NCI-H2107 (cell line): ENCODE measurements around the gene RANBP1.
A peak's percentile ranks its signal among the peaks of the same experiment; 100 is the strongest.
"Not testable (repeated sequence)": the region's sequence is repeated elsewhere in the genome, so short reads cannot be mapped to it uniquely, and the experiment has no call there.

ENCODE experiments used
- DNase-seq: peaks from one replicate; lab custom pipeline; 2025; lab: John Stamatoyannopoulos, UW

The RANBP1 gene

DNA sequence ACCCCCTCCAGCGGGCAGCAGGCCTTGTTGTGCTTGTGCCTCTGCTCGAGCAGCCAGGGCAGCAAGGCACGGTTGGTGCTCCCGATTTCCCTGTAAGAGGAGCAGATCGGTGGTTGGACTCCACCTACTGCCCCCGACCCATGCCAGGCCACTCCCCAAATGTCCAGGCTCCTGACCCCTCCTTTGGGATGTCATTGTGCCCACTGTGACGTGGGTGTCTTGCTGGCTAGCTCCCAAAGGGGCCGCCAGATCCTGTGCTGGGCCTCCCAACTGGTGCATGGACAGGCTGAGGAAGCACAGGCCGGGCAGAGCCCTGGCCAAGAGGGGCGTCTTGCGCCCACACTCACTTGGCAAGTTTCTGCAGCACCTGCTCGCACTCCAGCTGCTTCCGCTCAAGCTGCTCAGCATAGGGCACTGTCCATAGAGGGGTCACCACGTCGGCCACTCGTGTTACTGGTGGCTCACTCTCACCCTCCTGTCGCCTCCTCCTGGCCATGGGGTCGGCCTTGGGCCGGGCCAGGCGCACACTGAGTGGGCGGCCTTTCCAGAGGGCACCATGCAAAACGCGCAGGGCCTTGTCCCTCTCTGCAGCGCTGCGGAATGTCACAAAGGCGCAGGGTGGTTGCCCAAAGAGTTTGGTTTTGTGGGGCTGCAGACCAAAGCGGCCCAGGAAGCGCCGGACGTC, at the start of gene RANBP1:
Gene RANBP1, plus strand, starts transcription at position 414 of the 685 bp plus-strand sequence. Its CDS starts 81 bp downstream, at position 495.
- no peak for DNase-seq

DNA sequence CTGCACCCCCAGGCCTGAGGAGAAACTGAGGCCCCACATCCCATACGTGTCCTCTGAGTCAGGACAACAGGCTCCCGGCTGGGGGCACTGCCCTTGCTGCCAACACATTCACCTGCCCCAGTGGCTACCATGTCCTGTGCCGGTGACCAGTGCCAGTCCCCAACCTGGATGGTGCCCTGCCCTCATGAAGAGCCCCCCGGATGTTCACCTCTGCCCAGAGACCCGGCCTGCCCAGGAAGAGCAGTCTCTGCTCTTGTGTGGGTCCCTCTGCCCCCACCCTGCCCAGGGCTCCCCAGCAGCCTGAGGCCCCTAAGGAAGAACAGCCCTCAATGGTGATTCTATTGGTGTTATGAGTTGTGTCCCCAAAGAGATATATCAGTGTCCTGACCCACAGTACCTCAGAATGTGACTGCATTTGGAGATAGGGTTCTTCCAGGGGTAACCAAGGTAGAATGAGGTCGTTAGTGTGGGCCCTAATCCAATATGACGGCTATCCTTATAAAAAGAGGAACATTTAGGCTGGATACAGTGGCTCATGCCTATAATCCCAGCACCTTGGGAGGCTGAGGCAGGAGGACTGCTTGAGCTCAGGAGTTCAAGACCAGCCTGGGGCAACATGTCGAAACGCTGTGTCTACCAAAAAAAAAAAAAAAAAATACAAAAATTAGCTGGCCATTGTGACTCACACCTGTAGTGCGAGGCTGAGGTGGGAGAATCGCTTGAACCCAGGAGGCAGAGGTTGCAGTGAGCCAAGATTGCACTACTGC, 49.1 kb upstream of the RANBP1 start:
- no peak for DNase-seq

DNA sequence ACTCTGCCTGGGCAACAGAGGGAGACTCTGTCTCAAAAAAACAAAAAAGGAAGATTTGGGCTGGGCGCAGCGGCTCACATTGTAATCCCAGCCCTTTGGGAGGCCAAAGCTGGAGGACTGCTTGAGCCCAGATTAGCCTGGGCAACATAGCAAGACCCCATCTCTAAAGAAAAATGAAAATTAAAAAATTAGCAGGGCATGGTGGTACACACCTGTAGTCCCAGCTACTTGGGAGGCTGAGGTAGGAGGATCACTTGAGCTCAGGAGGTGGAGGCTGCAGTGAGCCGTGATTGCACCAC, 48.6 kb upstream of the RANBP1 start:
- DNase-seq = not testable (repeated sequence)

DNA sequence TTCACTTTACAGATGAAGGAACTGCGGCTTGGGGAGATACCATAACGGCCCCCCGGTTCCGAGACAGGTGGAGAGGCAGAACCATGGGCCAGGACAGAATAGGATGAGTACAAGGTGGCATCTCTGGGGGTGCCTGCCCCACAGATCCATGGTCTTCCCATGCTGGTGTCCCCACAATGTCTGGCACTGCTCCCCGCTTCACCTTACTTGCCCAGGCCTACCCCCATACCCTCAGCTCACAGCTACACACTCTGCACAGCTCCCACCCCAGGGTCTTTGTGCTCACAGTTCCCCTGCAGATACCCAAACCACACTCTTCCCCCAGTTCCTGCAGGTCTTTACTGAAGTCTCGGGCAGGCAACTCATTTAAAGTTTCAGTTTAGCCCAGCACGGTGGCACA, 47.3 kb upstream of the RANBP1 start:
- DNase-seq = no peak

DNA sequence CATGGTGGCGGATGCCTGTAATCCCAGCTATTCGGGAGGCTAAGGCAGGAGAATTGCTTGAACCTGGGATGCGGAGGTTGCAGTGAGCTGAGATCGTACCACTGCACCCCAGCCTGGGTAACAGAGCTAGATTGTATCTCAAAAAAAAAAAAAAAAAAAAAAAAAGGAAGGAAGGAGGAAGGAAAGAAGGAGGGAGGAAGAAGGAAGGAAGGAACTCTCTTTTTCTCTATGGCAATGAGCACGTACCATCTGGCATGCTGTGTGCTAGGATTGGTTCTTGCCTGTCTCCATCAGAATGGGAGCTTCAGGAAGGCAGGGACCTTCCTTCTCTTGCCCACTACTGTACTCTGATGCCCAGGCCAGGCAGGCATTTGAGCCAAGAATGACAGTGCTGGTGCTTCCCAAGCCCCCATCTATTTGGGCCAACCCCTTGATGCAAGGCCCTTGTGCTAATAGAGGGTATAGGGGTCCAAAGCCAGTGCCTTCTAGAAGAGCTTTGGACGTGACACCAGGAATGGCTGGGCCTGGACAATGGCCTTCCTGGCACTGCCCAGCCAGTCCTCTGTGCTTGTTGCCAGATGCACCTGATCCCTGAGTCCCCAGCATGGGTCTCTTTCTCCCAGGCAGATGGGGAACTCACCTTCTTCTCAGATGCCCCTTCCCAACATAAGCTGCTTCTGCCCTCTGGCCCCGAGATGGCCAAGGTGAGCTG, 46.4 kb upstream of the RANBP1 start:
- no peak for DNase-seq

DNA sequence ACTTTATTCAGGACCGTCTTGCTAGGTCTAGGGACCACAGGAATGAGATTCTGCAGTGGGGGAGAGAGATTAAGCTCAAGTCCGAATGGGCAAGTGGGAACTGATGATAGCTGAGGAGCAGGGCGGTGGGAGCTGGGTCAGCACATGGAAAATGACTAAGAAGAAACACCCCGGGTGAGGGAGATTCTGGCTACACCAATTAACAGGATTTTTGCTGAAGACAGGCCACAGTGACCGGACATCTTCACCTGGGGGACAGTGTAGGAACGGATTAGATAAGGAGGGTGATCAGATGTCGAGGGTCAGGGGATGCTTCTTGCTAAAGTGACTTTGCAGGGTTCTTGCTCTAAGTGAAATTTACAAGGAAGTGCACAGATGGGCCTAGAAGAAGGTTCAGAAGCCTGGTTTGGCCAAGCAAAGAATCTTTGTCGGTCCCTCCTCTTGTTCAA, 44.4 kb upstream of the RANBP1 start:
- no peak for DNase-seq

DNA sequence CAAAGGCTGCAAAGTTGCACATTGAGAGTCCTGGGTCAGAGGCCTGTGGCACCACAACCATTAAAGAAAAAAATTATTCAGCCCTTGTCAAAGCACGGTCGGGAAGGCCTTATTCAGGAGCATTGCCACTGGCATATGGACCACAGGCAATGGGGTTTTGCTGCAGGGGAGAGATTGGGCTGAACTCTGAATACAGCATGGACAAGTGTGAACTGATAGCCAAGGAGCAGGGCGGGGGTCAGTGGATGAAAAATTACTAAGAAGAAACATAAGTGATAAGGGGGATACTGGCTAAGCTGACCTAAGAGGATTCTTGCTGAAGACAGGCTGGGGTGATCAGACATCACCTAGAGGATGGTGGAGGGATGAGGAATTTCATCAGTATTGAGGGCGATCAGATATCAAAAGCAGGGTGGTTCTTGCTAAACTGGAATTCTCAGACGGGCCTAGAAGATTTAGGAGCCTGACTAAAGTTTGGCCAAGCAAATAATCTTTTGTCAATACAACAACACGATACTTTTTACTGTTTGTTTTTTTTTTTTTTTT, 39.2 kb upstream of the RANBP1 start:
- DNase-seq = no peak

DNA sequence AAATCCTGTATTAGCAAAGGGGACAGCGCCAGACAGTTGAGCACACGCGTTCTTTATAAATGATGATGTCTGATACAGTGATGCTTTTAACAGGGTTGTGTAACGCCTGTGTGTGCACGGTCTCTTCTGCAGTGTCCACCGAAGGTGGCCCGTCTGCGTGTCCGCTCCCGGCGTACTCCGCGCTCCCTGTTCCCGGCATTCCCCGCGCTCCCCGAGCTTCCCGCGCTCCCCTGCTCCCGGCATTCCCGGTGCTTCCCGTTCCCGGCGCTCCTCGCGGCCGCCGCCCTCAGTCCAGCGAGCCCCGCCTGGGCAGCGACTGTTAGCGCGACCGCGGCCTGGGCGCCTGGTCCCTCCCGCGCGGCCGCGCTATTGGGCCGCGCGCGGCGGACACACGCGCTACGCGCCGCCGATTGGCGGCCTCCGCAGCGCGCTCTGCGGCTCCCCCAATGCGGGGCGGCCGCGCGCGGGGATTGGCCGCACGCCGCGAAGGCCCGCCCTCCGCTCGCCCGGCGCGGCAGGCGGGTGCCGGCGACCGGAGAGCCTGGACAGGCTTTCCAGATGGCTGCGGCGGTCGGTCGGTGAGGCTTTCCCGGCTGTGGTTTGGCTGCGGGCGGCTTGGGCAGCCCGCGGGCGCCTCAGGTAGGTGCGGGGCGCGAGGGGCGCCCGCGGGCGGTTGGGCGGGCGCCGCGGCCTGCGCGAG, 36.0 kb upstream of the RANBP1 start, which contains the start of gene DGCR8:
Gene DGCR8, plus strand, starts transcription at position 497 of the 700 bp plus-strand sequence. CDS start 5,723 bp downstream, outside the sequence.
- DNase-seq = peak; percentile 63

DNA sequence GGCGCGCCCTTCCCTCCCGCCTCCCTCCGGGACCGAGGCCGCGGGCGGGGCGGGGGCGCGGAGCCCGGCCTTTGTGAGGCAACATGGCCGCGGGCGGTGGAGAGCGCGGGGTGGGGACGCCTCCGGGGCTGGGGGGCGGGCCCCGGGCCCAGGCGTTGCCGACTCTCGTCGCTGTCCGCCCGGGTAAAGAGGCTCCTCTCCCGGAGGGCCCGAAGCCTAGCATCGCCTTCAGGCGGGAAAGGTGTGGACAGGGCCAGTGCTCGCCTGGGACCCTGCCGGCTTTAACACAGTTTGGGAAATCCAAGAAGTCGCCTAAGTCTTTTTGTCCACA, 35.5 kb upstream of the RANBP1 start:
- peak; percentile 29 for DNase-seq

DNA sequence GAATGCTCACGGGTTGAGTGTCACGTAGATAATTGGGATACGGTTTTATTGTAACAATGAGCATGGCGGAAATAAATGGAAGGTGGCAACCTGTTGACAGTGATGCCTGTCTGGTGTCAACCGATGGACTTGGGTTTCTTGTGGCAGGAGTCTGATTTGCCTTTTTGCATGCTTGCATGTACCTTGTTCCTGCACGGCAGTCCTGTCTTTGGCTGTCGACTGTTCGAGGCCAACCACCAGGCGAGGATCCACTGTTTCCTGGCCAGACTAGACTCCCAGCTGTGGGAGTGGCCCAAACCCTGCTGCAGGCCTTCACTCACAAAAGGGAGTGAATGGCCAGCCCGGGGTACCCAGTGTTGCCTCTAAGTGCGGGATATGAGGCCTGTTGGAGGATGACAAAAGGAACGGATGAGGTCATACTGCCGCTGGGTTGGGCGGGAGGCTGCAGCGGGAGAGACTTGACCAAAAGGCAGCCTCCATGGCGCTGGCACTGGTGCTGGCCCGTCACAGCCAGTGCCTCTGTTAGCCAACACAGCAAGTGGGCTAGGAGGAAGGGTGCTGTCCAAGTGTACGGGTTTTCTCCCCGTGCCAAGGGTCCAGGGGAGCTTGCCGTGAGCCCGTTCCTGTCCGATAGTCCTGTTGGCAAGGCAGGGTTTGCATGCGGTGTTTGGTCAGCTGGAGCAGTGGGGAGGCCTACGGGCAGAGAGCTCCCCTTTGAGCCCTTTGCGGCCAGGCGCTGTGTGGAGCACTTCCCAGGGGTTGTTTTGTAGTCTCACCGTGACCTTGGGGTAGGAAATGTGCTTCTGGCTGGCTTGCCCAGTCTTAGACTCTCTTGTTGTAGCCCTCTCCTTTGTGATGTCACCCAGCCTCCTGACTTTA, 34.9 kb upstream of the RANBP1 start:
- peak; percentile 19 for DNase-seq

DNA sequence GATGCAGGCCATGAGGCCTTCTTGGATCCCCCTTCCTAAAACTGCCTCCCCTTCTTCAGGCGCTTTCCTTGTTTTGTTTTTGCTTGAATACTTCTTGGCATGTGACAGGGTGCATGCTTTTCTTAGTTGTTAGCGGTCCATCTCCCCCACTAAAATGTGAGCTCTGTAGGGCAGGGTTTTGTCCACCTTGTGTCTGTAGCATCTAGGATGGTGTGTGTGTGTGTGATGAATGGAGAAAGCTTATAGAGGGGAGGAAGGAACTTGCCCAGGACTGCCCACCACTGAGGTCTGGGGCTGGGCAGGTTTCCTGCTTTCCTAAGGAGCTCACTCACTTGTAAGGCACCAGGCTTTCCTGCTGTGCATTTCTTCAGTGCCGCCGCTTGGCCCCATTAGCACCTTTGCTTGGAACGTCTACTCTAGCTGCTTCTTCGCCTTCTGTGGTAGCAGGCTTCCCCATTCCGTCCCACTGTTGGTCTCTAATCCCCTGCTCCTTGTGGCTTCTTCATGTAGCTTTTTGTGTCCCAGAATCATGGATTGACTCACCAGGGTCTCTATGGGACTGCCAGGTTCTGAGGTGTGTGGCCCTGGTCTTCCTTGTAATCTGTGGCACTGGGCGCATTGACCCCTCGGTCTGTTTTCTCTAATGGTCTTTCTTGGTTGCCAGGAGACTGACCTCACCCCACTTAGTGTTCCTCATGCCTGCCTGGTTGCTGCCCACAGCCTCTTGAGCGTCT, 32.6 kb upstream of the RANBP1 start:
- DNase-seq = no peak

DNA sequence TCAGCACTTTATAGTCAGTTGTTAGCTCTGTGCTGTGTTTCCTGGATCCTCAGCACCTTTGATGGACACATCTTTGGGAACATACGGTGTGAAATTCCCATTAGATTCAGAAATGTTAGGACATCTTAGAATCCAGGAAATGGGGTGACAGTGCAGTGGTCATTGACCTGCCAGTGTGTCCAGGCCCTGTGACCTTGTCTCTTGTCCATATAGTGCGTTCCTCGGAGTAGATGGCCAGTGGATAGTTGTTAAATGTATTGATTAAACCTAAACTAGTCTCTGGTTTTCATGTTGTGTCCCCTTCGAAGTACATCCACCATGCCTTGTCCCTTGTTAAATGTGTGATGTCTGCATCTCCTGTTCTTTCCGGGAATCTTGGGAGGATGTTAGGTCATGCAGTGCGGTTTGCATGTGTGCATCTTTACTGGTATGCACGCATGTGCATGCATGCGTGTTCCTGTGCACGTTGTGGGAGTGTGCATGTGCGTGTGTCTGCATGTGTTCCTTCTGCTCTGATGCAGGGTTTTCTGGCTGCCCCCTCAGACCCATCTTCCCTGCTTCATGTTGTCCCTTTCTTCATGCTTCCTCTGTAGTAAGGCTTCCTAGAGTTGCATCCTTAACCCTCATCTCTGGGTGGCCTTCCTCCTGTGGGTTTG, 31.9 kb upstream of the RANBP1 start:
- no peak for DNase-seq

DNA sequence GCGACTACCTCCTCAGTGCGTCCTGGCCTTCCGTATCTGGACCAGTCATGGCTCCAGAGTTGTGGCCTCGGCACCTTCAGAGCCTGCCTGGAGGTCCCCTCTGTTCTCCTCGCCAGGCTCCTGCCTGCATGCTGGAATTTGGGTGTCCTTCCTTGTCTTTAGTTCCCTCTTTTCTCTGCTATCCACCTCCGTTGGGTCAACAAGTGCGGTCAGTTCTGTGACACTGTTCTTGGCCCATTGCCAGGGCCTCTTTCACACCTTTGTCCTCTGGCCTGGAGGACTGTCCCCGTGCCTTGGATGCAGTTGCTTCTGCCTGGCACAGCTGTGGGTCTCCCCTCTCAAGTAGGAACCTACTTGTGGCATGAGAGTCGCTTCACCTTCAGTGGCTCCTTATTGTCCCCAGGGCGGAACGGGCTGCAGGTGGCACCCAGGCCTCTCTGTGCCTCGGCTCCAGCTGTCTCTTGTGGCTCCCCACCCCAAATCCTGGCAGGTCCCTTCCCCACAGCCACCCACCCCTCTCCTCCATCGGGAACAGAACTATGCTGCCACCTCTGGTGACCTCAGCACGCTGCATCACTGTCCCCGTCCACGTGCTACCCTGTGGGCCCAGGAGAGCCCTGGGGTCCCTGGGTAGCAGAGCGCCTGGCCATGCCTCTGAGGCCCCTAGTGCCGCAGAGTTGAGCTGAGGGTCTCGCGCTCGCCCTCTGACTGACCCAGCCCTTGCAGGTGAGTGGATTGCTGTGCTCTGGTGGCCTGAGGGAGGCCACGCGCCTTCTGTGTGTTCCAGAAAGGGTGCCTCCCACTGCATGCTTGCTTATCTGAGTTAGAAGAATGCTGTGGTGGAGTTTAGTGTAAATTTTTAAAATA, 31.1 kb upstream of the RANBP1 start:
- no peak for DNase-seq

DNA sequence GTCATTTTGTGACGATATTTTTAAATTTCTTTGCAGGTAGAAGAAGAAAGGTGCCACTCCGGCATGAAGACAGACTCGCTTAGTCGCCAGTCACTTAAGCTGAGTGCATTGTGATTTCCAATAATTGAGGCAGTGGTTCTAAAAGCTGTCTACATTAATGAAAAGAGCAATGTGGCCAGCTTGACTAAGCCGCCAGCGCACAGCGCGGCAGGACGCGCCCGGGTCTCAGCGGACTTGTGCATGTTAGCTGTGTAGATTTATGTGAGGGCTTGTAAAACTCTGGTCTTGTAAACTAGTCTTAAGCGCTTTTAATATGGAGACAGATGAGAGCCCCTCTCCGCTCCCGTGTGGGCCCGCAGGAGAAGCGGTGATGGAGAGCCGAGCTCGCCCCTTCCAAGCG, 30.3 kb upstream of the RANBP1 start:
- no peak for DNase-seq

DNA sequence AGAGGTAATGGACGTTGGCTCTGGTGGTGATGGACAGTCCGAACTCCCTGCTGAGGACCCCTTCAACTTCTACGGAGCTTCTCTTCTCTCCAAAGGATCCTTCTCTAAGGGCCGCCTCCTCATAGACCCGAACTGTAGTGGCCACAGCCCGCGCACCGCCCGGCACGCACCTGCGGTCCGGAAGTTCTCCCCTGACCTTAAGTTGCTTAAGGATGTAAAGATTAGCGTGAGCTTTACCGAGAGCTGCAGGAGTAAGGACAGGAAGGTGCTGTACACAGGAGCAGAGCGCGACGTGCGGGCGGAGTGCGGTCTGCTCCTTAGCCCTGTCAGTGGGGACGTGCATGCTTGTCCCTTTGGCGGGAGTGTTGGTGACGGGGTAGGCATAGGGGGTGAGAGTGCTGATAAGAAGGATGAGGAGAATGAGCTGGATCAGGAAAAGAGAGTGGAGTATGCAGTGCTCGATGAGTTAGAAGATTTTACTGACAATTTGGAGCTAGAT, 29.8 kb upstream of the RANBP1 start:
- no peak for DNase-seq

DNA sequence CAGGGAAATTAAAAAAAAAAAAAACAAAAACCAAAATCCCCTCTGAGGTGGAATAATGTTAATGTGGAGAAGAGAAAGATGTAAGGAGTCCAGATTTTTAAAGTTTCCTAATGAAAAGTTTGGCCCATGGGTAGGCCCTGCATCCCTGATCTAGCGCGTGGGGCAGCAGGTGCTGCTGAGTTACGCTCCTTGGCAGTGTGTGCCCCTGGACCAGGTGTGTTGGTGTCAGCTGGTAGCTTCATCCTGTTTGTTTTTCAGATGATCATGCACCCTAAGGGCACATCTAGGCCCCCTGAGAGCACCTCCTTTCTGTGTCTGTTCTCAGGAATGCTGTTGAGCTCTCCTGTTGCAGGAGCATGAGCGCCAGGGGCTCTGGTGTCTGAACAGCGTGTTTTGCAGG, 29.1 kb upstream of the RANBP1 start:
- no peak for DNase-seq

DNA sequence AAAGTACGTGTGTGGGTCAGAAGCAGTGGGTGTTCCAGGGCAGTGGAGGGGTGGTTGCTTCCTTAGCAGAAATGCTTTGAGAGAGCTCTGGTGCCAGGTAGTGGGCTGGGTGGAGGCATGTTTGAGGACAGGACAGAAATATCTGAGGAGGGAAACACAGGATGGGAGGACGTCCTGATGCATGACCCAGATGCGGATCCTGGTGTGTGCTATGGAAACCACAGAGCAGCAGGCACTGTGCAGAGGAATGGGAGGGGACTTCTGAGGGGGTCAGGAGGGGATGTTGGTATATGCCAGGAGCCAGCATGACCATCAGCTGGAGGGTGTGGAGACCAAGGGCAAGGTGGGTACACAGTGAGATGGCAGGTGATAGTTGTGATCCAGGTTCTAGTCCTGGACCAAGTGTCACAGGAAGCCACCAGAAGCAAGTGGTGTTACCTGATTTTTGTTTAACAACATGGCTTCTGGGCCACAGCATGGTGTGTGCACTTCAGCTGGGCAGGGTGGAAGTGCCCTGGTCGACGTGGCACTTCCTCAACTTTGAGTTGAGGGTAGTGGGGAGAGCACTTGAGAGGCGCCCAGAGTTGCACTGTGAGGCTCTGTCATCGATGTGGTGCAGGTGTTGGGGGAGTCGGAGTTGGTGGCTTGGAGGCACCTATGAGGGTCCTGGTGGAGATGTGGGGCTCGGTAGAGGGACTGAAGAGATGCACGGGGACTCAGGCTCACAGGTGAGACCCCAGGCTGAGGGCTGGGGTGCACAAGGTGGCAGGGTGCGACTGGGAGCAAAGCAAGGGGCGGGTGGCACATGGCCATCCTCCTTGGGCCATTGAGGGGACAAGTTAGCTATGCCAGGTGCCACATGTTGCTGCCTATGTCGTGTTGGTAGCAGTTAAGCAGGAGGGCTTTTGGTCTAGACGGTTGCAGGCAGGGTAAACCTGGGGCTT, 28.3 kb upstream of the RANBP1 start:
- no peak for DNase-seq

DNA sequence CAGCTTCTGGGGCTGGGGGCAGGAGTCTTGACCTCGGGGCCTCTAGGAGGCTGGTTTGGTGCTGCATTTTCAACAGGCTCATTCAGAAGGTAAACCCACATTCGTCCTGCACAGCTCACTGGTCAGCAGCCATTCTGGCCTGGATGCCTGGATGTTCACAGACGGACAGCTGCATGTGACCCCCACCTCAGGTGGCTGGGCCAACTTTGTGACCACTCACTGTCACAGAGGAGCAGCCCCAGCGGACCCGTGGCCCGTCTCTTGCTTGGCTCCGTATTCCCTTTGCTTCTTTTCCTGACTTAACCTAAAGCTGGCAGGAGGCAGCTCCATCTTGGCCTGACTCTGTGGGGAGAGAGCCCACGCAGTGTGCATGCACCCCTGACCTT, 27.6 kb upstream of the RANBP1 start:
- DNase-seq = no peak
